Brain microvascular endothelial cell (primary cell): ENCODE measurements around the gene NME5.
A peak's percentile ranks its signal among the peaks of the same experiment; 100 is the strongest.
"Not testable (repeated sequence)": the region's sequence is repeated elsewhere in the genome, so short reads cannot be mapped to it uniquely, and the experiment has no call there.

ENCODE experiments used
- DNase-seq: peaks from one replicate; pipeline ENCODE4 v3.0.0-alpha.2; 2020
- H3K27ac ChIP-seq: fragments of 250-450 bp; sonication (Bioruptor Pico); 2 replicates; pipeline ENCODE4 v1.5.1; 2020; ENCODE audit warnings: mild to moderate bottlenecking, moderate library complexity
- H3K27me3 ChIP-seq: fragments of 250-450 bp; sonication (Bioruptor Pico); replicated peaks from 2 replicates; pipeline ENCODE4 v1.5.1; 2020; ENCODE audit warnings: mild to moderate bottlenecking
- H3K36me3 ChIP-seq: fragments of 250-450 bp; sonication (Bioruptor Pico); replicated peaks from 2 replicates; pipeline ENCODE4 v1.5.1; 2020; ENCODE audit warnings: mild to moderate bottlenecking
- H3K4me3 ChIP-seq: 2 replicates; pipeline ENCODE4 v1.5.1; 2011; ENCODE audit warnings: low read depth, mild to moderate bottlenecking, control low read depth, low read length, moderate library complexity
- CTCF ChIP-seq: IDR thresholded peaks from 2 replicates; pipeline ENCODE4 v1.5.1; 2011; ENCODE audit warnings: low read depth, mild to moderate bottlenecking, moderate library complexity, low read length, control low read depth, inconsistent platforms; ENCODE audit errors: missing control alignments
- in situ Hi-C: cut with HindIII; loops from 2 replicates; pipeline ENCODE4 v1.10.0; 2017; ENCODE audit warnings: low sequenced_read_pairs, low pct_ligation_motif_present

The NME5 gene

GRCh38 chr5:138149530-138149929, 10.3 kb upstream of the NME5 start:
- no peak overlapping the region for H3K27ac ChIP-seq
- peak; percentile 10 for TF ChIP-seq CTCF
- no peaks in the 10 kb centered on the region for H3K36me3 ChIP-seq
- peak; percentile 24 for DNase-seq
- no peak overlapping the region for H3K4me3 ChIP-seq
- in situ Hi-C loops: no loop called here
- H3K27me3 ChIP-seq: no peaks in the 10 kb centered on the region

- DNase-seq: peak; percentile 71
- Histone ChIP-seq H3K36me3 (no peaks in the 10 kb centered on the region), H3K27ac (no peak overlapping the region), H3K4me3 (no peak overlapping the region), H3K27me3 (no peaks in the 10 kb centered on the region)
- in situ Hi-C loops: no loop called here
- no peak for TF ChIP-seq CTCF
Measured at GRCh38 chr5:138148811-138149210, 9.6 kb upstream of the NME5 start.

GRCh38 chr5:138143578-138143977, 4.3 kb upstream of the NME5 start:
- H3K27me3 ChIP-seq, H3K4me3 ChIP-seq, H3K27ac ChIP-seq, H3K36me3 ChIP-seq, DNase-seq, in situ Hi-C loops: not testable (repeated sequence)

GRCh38 chr5:138141734-138142133, 2.5 kb upstream of the NME5 start:
- no peak overlapping the region for H3K4me3 ChIP-seq
- no peaks in the 10 kb centered on the region for H3K27me3 ChIP-seq
- DNase-seq: no peak
- in situ Hi-C loops: no loop called here
- H3K27ac ChIP-seq: no peak overlapping the region
- TF ChIP-seq CTCF: no peak
- no peaks in the 10 kb centered on the region for H3K36me3 ChIP-seq

GRCh38 chr5:138140268-138140667, 1.0 kb upstream of the NME5 start:
- TF ChIP-seq CTCF: no peak
- in situ Hi-C loops: no loop called here
- DNase-seq: no peak

GRCh38 chr5:138139781-138140090, 508 bp upstream of the NME5 start:
- DNase-seq: no peak
- no peaks in the 10 kb centered on the region for H3K36me3 ChIP-seq
- in situ Hi-C loops: no loop called here
- no peak overlapping the region for H3K27ac ChIP-seq
- no peak for TF ChIP-seq CTCF
- H3K4me3 ChIP-seq: no peak overlapping the region
- H3K27me3 ChIP-seq: no peaks in the 10 kb centered on the region

More at GRCh38 chr5:138140268-138140667, 1.0 kb upstream of the NME5 start:
- H3K4me3 ChIP-seq: no peak overlapping the region
- H3K27ac ChIP-seq: no peak overlapping the region
- no peaks in the 10 kb centered on the region for H3K27me3 ChIP-seq
- no peaks in the 10 kb centered on the region for H3K36me3 ChIP-seq
